ENCODE data around the gene CHN2.

CHN2 gene

DNA sequence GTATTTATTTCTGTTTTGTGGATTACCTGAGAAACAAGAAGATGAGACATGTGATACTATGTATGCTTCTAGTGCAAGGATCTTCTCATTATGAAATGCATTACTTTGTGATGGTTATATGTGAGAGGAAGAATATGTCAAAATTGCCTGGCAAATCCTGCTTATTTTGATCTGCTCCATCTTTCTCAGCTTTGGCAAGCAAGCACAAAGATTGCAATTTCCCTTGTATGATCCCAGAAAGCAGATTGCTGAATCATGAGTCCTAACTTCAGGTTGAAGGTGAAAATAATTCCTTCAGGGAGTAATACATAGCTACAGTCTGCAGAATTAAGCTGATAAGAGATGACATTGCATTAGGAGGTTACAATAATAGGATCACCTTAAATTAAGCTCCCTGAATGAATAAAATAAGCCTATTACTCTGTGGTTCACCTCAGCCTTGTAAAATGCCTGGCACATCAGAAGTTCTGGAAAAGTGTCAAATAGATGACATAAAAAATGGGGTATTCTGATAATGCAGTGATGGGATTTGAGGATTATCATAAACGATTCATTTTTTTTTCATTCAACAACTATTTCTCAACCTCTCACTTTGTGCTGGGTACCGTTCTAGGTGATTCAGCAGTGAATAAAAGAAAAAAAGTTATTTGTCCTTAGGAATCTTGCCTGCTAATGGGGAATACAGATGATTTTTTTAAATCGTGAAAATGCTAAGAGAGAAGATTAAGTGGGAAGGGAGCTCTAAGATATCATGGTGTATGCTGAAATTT lies 120.7 kb downstream of the CHN2 start:
- DNase-seq = no peak

DNA sequence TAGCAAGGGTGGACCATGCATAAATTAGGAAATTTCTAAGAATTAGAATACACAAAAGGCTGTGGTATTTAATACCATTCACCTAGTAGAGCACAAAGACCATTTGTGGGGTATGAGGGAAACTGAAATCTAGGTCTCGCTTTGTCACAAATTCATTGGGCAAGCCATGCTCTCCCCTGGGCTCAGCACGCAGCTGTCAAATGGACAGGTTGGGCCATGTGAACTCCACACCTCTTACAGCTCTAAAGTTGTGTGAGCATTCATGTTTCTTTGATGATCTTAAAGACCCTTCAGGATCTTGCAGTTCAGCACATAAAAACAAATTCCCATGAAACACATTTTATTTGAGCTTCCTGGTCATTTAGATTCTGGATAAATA lies 121.3 kb downstream of the CHN2 start:
- DNase-seq = no peak

DNA sequence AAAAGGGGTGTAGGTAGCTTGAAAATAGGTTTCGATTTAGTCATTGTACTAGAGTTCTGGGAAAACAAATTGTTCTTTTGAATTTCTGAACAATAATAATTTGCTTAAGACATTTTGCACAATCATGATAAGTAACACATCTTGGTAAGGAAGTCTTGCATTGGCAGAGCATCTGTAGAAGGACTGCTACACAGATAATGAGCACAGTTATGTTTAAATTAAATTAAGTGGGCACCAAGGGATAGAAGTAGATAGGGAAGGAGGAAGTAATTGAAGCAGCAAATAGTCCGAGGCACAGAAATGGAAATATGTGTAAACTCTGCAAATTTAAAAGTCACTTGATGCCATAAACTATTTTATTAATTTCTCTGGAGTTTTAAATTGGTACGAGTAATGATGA lies 122.4 kb downstream of the CHN2 start:
- DNase-seq = no peak

- no peak for DNase-seq
Observed at GRCh38 chr7:29318853-29319718, 124.5 kb downstream of the CHN2 start.

- DNase-seq = peak; percentile 21
Observed at GRCh38 chr7:29319719-29320521, 125.3 kb downstream of the CHN2 start.

DNA sequence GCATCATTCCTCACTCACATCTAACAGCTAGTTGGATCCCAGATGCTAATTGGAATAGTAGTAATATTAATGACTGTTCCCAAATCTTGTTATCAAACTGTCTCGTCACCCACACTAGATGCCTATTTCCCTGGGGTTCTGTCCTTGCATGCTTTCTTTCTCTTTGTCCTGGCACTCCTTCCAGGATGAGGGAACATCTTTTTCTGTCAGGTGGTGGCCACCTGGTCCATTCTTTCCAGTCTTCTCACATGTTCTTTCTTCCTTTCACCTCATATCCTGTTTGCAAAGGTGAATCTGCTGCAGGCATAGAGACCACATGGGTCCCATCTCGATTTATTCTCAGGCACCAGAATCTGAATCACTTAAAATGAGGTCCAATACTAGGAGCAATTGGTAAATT lies 126.0 kb downstream of the CHN2 start:
- no peak for DNase-seq

GRCh38 chr7:29322023-29322712 lies 127.6 kb downstream of the CHN2 start:
- DNase-seq = no peak

GRCh38 chr7:29325476-29325875 lies 130.9 kb downstream of the CHN2 start:
- no peak for DNase-seq

DNA sequence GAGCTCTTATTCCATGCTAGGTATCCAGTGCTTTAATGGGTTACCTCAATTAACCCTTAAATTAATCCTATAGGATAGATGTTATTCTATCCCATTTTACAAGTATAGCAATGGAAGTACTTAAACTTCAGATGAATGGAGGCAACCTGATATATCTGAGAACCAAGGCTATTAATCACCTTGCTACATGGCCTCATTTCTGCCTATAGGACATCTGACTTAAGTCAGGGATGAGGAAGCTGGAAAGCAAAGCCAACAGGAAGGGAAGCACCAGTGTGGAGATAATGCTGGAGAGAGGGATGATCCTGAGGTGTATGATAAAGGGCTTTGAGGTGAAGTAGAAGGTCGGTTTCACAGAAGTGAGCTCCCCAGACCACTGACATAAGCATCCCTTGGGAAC lies 132.3 kb downstream of the CHN2 start:
- no peak for DNase-seq

DNA sequence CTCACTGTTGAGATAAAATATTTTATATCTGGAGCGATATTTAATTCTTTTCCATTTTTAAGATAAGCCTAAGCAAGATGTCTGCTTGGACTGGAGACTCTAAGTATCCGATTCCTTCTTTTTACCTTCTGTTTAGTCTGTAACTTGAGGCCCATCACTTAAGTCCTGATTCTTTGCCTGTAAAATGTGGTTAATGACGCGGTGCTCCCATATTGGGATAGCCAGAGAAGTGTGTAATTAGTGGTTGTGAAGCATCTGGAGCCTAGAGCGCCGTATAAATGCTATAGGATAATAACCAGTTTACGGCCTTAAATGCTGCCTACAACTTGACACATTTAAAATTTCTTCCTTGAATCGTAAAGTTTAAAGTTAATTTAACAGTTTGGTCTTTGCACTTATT lies 132.9 kb downstream of the CHN2 start:
- DNase-seq = no peak

DNA sequence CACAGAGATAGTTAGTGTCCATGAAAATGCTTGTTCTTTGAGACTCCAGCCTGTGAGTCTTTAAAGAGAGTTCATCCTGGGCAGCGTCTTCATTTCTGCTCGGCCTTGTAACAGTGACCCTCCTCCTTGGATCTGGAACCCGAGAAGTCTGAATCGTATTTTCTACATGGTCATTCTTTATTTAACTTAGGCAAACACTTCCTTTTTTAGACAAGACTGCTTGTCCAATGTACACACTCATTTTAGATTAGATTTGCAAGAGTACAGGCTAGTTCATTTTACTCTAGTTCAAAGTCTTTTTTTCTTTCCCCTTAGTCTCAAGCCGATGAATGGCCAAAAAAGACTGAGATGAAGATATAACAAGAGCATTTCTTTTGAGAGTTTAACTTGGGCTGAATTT lies 133.5 kb downstream of the CHN2 start:
- DNase-seq = no peak

- DNase-seq = no peak
Observed at GRCh38 chr7:29328811-29329210, 134.2 kb downstream of the CHN2 start.

GRCh38 chr7:29329686-29330085 lies 135.1 kb downstream of the CHN2 start:
- DNase-seq = no peak

- no peak for DNase-seq
Observed at GRCh38 chr7:29330136-29330535, 135.6 kb downstream of the CHN2 start.

DNA sequence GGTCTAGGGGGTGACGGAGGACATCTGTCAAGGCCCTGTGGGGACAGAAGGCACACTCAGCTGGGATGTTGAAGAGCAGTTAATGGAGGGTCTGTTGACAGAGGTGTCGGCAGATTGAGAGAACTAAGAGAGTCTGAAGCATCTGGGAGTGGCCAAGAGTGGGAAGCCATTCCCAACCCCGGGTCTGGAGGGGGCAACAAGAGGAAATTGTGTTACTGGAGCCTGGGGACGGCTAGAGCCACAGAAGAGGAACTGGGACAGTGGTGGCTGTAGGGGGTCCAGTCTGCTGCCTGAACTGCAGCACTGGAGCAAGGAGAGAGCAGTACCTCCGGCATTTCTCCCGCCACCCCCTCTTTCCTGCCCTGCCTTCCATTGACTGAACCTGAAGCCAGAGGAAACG lies 136.6 kb downstream of the CHN2 start:
- DNase-seq = no peak

DNA sequence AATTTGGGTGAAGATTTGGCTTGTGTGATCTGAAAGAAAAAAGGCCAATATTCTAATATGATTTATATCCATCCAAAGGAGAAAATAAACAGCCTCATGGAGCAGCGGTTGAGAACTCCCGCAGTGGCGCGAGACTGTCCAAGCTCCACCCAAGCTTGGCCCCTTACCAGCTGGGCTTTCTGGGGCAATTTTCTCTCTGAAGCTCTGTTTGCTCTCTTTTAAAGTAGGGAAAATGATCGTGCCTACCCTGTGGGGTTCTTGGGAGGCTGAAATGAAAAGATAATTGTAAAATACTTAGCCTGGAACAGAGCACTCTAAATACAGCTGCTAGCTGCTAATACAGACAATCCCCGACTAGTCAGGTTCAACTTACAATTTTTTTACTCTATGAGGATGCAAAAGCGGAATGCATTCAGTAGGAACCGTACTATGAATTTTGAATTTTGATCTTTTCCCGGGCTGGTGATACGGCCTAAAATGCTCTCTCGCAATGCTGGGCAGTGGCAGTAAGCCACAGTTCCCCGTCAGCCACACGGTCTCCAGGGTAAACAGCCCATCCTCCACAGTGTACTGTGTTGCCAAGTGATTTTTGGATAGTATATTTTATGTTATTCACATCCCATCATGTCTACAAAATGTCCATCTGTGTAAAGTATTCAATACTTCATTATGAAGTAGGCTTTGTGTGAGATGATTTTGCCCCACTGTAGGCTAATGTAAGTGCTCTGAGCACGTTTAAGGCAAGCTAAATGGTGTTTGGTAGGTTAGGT lies 137.7 kb downstream of the CHN2 start:
- DNase-seq = no peak

DNA sequence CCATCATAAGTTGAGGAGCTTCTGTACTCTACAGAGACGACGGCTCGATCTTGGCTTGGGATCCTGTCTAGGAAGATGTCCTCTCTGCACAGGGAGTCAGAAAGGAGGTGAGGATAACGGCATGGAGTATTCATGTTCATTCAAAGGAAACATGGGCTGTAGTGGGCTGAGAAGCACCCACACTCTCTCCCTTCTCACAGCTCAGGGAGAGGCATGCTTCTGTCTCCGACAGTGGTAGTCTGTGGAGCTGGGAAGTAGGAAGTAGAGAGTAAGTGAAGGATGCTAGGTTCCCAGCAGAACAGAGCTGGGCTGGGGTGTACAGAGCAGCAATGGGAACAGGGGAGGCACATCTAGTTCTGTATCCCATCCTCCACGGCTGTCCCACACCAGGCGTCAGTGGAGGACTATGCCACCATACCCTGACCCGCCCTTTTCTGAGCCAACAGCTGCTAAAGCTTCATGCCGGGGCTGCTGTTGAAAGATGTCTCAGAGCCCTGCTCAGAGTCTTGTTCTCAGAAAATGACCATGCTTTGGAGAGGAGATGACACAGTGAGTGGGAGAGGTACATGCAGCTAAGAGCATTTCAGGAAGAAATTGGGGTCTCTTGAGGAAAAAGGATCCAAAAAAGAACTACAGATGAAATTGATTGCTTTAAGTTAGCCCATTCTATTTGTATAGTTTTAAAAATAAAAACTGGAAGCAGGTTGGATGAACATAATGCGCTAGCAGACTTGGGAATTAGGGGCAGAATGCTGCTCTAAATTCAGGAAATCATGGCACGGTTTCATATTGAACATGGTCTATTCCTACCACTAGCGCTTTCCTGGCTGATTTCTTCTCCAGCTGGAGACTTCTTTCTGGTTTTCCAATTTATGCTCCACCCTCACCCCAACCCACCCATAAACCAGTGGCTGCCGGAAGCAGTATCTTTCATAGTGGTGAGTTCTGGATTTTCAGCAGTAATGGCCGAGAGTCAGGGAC lies 138.6 kb downstream of the CHN2 start:
- DNase-seq = no peak

DNA sequence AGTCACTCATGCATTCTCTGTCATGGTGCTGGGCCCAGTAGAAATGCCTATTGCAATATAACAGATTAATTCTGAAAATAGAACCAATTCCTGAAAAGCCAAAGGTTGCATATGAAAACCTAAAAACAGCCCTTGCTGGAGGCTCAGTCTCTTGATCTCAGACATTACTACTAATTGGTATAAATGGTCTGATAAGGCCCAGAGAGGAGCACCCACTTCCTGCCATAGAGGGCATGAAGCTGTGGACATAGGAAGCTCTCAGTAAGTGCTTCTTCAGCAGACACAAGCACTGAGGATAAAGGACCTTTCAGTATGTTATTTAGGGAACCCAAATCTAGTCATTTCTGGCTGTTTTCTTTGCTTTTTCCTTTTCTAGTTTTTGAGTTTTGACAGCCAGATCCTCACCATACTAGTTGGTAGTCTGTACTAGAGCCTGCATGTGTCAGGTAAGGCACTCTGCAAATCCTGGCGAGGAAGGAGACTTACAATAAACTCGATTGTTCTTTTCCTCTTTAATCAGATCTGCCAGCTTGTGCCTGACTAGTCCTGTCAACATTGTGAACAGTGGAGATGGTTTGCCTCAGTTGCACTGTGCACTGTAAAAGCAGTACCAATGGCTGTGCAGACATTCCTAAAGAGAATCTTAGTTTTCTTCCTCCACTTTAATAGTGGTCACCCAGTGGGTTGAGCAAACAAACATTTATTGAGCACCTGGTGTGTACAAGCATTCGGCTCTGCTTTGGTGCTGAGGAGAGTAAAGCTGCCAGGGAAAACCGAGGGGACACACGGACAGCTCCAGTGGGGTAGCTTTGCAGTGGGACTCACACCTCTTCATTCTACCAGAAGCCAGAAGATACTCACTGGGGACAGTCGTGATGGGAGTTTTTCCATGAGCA lies 140.9 kb downstream of the CHN2 start:
- DNase-seq = no peak

DNA sequence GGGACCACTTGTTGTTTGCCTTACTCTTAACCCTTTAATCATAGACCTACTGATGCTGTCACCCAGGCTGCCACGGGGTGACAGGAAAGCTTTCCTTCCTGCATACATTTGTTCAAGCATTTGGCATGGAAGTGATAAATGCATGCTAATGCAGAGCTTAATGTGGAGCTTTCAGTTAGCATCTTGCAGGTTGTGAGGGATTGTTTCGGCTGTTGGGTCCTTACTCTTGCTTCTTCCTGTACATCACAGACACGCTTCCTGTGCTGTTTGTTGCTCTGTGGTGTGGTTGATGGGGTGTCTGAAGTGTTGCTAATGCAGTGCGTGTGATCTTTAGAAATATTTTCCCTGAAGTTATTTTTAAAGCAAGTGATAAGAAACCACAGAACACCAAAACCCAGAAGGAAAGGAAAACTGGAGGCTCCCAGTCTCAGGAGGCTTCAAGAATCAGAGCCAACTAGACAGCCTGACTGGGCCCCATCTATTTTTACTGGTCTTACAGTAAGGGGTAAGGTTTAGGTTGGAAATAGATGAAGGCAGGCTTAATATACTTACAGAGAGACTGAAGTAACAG lies 143.1 kb downstream of the CHN2 start:
- DNase-seq = peak; percentile 47
